ENCODE measurements around the gene PROM1. TPM values are rescaled to one million over a fixed set of nuclear protein-coding genes. Genes with fewer than 3 reads are reported as not detected.
A peak's percentile ranks its signal among the peaks of the same experiment; 100 is the strongest.

The PROM1 gene
- total and polyA plus RNA-seq, 8 donors, result 3.5 to 124 (median 12.3) TPM

DNA sequence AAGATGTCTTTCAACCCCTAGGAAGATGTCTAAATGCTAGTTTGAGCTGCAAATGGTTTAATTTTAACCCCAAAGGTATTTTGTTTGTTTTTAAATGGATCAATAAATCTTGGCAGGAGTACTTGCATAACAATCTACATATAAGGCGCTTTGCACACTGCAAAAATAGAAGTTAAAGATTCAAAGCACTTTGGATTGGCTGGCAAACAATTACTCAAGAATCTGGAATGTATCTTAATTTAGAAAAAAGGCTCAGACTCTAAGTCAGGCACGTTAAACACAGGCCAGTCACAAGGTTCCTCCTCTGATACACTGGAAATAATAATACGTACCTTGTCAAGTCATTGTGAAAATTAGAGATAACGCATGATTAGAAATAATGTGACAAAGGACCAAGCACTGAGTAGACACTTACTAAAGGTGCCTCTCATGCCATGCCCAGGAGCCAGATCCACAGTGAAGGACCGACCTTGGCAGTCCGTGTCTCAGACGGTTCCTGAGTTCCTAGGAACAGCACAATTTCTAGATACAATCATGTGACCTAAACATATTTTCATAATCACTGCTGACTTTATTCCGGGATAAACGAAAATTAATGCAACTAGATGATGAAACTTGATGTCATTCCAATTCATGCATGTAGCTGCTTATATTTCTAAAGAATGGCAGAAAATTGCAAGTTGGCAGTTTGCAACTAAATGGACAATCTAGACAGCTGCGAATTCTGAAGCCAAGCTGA is 49.6 kb downstream of the PROM1 start:
- 22 to 39% (median 35%) methylated on average over 10 of the region's 10 CpGs for WGBS, 5 donors
- Histone ChIP-seq H3K27me3 (no peaks in the 10 kb centered on the region), H3K27ac (peak overlapping the region in 3 of 5 donors; percentile 18 to 51 (median 29)), H3K4me1 (peaks cover 0 to 39% (median 16%) of the 10 kb centered on the region in 4 donors), H3K9me3 (no peaks in the 10 kb centered on the region), H3K36me3 (no peaks in the 10 kb centered on the region), H3K4me3 (no peak overlapping the region)
- DNase-seq, result no peak
- intact Hi-C loops (cut with DNase I; ENCODE audit: low total_unique reads), result no loop called here
- TF ChIP-seq, protein P1, sequence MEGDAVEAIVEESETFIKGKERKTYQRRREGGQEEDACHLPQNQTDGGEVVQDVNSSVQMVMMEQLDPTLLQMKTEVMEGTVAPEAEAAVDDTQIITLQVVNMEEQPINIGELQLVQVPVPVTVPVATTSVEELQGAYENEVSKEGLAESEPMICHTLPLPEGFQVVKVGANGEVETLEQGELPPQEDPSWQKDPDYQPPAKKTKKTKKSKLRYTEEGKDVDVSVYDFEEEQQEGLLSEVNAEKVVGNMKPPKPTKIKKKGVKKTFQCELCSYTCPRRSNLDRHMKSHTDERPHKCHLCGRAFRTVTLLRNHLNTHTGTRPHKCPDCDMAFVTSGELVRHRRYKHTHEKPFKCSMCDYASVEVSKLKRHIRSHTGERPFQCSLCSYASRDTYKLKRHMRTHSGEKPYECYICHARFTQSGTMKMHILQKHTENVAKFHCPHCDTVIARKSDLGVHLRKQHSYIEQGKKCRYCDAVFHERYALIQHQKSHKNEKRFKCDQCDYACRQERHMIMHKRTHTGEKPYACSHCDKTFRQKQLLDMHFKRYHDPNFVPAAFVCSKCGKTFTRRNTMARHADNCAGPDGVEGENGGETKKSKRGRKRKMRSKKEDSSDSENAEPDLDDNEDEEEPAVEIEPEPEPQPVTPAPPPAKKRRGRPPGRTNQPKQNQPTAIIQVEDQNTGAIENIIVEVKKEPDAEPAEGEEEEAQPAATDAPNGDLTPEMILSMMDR (IDR thresholded peaks at IDR 0.05), result no peak
- no peak for TF ChIP-seq POLR2A (IDR thresholded peaks at IDR 0.05)
- TF ChIP-seq POLR2AphosphoS5 (IDR thresholded peaks at IDR 0.05), result no peak
- no peak for TF ChIP-seq EP300 (IDR thresholded peaks at IDR 0.05)

DNA sequence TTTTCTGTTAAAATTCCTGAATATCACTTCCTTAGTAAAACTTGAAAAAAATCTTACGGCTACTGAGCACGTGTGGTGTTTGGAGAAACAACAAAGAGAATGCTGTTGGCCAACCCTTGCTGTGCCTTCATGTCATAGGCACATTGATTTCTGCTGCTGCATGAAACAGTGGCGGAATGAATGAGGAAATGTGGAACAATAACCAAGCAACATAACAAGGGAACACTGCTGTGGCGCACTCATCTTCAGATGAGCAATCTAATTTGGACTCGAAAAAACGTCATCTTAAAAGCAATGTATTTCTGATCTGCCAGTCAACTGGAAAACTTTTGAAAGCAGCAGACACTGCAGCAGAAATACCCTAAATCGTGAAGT is 51.4 kb downstream of the PROM1 start:
- no peak for DNase-seq
- H3K27ac ChIP-seq, result no peak overlapping the region
- TF ChIP-seq POLR2A (IDR thresholded peaks at IDR 0.05) (no peak), POLR2AphosphoS5 (IDR thresholded peaks at IDR 0.05) (no peak), EP300 (IDR thresholded peaks at IDR 0.05) (no peak)
- TF ChIP-seq, protein P1 (IDR thresholded peaks at IDR 0.05), result no peak
- H3K36me3 ChIP-seq, result no peaks in the 10 kb centered on the region
- intact Hi-C loops (cut with DNase I; ENCODE audit: low total_unique reads), result no loop called here
- H3K4me1 ChIP-seq, result peaks cover 0 to 41% (median 16%) of the 10 kb centered on the region in 4 donors
- H3K9me3 ChIP-seq, result no peaks in the 10 kb centered on the region
- H3K27me3 ChIP-seq, result no peaks in the 10 kb centered on the region
- 70 to 85% (median 80%) methylated on average over 7 of the region's 7 CpGs for WGBS, 5 donors
- no peak overlapping the region for H3K4me3 ChIP-seq

DNA sequence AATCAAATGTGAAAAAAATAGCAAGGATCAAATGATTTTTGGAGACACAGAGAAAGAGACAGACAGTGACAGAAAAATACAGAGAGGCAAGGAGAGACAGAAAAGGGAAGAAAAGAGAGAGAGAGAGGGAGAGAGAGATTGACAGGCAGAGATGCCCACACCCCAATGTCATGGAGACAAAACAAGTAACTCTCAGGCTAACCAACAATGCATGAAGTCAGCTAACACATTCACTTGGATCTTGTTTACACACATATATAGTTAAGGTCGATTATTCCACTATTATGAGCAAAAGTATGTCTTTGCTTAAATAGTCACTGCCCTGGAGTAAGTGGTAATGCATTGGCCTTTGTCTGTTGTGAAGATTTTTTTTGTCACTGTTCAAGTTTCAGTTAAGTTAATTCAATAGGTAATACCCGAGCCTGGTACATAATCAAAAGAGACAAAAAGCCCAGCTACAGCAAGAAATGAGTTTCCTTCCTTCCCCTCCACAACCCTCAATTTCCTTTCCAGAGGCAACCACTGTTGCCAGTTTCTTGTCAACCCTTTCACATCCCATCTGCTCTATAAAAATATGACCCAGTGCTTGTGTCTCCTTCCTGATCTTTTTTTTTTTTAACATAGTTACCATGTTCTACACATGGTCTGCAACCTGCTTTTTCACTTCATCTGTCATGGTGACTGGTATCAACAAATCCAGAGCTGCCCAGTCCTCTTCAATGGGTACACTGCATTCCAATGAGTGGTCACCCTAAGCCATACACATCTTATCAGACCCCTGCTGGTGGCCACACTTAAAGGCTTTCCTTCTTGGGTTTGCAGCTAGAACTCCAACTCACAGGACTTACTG is 52.1 kb downstream of the PROM1 start:
- TF ChIP-seq POLR2A (IDR thresholded peaks at IDR 0.05) (no peak), EP300 (IDR thresholded peaks at IDR 0.05) (no peak), POLR2AphosphoS5 (IDR thresholded peaks at IDR 0.05) (no peak)
- TF ChIP-seq, protein P1 (IDR thresholded peaks at IDR 0.05), result no peak
- Histone ChIP-seq H3K36me3 (no peaks in the 10 kb centered on the region), H3K9me3 (no peaks in the 10 kb centered on the region), H3K27me3 (no peaks in the 10 kb centered on the region), H3K4me1 (peaks cover 0 to 47% (median 16%) of the 10 kb centered on the region in 4 donors), H3K4me3 (no peak overlapping the region), H3K27ac (no peak overlapping the region)
- 26 to 34% (median 33%) methylated on average over 2 of the region's 2 CpGs for WGBS, 5 donors
- intact Hi-C loops (cut with DNase I; ENCODE audit: low total_unique reads), result no loop called here
- DNase-seq, result no peak

DNA sequence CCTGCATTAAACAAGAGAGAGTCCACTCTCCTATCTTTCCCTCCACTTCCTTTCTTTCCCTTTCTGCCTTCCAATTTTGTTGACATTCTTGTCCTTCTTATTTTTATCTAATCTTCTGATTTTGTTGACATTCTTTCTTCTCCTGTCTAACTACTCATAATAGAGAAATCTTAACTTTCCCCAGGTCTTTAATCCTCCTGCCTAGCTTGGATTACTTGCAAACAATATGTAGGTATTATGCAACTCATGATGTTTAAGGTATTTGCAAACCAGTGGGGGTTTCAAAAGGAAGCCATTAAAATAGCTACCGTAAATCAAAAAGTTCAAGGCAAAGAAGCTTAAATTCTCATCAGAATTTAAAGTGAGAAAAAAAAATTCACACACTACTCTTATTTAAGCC is 53.9 kb downstream of the PROM1 start:
- Histone ChIP-seq H3K36me3 (no peaks in the 10 kb centered on the region), H3K27ac (no peak overlapping the region), H3K4me3 (no peak overlapping the region), H3K9me3 (no peaks in the 10 kb centered on the region), H3K4me1 (peaks cover 0 to 51% (median 20%) of the 10 kb centered on the region in 4 donors), H3K27me3 (no peaks in the 10 kb centered on the region)
- intact Hi-C loops (cut with DNase I; ENCODE audit: low total_unique reads), result loop anchor here (5.0 to 10.0 kb wide), 2 partner anchors 165 to 237 kb away; no protein-coding TSS in a partner anchor
- WGBS, 5 donors, result 0 to 61% (median 47%) methylated on average over 1 of the region's 1 CpG
- DNase-seq, result no peak
- TF ChIP-seq POLR2AphosphoS5 (IDR thresholded peaks at IDR 0.05) (no peak), POLR2A (IDR thresholded peaks at IDR 0.05) (no peak), EP300 (IDR thresholded peaks at IDR 0.05) (no peak)
- TF ChIP-seq, protein P1 (IDR thresholded peaks at IDR 0.05), result no peak
